Measurements from ENCODE around the gene TRMT5.

The TRMT5 gene

GRCh38 chr14:60999536-60999935 lies 18.7 kb upstream of the TRMT5 start:
- TF ChIP-seq RARB (CRISPR knock-in tag; IDR thresholded peaks at IDR 0.05), result no peak
- ATAC-seq, result no peak

DNA sequence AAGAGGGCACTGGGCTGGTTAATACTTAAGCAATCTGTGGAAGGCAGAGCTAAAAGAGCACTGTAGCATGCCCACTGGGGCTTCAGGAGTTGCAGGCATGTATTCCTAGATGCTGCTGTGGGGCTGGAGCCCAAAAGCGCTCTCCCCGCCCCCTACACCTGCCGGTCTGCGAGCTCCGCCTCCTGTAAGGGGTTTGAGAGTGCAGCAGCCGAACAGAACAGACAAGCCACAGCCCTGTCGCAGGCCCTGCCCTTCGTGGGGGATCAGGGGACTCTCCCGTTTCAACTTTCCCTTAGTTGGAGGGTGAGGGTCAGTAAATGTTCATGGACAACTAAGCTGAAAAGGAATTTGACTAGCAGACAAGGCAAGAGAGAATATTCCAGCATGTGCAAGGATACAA lies 17.7 kb upstream of the TRMT5 start:
- ATAC-seq, result no peak

DNA sequence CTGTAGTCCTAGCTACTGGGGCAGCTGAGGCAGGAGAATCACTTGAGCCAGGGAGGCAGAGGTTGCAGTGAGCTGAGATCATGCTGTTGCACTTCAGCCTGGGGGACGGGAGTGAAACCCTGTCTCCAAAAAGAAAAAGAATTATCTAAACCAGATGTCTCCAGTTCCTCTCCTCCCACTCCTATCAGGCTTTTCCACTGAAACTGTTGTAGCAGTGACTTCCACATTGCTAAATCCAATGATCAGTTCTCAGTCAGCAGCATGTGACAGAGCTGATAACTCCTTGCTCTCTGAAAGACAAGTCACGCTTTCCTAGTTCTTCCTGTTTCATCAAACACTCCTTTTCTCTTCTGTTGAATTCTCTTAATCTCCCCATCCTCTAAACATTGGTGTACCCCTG lies 8.7 kb upstream of the TRMT5 start:
- no peak for TF ChIP-seq SNAI2 (CRISPR knock-in tag; IDR thresholded peaks at IDR 0.05)
- TF ChIP-seq TOX (CRISPR knock-in tag; IDR thresholded peaks at IDR 0.05; ENCODE audit: borderline replicate concordance), result no peak
- no peak for TF ChIP-seq OSR1 (CRISPR knock-in tag; IDR thresholded peaks at IDR 0.05)
- no peak for TF ChIP-seq ZFP3 (CRISPR knock-in tag; IDR thresholded peaks at IDR 0.05)
- no peak for TF ChIP-seq ZNF70 (CRISPR knock-in tag; IDR thresholded peaks at IDR 0.05)
- TF ChIP-seq ZFP30 (CRISPR knock-in tag; IDR thresholded peaks at IDR 0.05), result no peak
- no peak for TF ChIP-seq ISL1 (CRISPR knock-in tag; IDR thresholded peaks at IDR 0.05)
- no peak for TF ChIP-seq CREB5 (CRISPR knock-in tag; IDR thresholded peaks at IDR 0.05; ENCODE audit: low read depth)
- no peak for TF ChIP-seq ESRRG (CRISPR knock-in tag; IDR thresholded peaks at IDR 0.05)
- no peak for TF ChIP-seq ZNF8 (CRISPR knock-in tag; IDR thresholded peaks at IDR 0.05)
- TF ChIP-seq, protein P1, sequence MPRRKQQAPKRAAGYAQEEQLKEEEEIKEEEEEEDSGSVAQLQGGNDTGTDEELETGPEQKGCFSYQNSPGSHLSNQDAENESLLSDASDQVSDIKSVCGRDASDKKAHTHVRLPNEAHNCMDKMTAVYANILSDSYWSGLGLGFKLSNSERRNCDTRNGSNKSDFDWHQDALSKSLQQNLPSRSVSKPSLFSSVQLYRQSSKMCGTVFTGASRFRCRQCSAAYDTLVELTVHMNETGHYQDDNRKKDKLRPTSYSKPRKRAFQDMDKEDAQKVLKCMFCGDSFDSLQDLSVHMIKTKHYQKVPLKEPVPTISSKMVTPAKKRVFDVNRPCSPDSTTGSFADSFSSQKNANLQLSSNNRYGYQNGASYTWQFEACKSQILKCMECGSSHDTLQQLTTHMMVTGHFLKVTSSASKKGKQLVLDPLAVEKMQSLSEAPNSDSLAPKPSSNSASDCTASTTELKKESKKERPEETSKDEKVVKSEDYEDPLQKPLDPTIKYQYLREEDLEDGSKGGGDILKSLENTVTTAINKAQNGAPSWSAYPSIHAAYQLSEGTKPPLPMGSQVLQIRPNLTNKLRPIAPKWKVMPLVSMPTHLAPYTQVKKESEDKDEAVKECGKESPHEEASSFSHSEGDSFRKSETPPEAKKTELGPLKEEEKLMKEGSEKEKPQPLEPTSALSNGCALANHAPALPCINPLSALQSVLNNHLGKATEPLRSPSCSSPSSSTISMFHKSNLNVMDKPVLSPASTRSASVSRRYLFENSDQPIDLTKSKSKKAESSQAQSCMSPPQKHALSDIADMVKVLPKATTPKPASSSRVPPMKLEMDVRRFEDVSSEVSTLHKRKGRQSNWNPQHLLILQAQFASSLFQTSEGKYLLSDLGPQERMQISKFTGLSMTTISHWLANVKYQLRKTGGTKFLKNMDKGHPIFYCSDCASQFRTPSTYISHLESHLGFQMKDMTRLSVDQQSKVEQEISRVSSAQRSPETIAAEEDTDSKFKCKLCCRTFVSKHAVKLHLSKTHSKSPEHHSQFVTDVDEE (CRISPR knock-in tag; IDR thresholded peaks at IDR 0.05), result no peak
- TF ChIP-seq RARB (CRISPR knock-in tag; IDR thresholded peaks at IDR 0.05), result no peak
- TF ChIP-seq, protein P2, sequence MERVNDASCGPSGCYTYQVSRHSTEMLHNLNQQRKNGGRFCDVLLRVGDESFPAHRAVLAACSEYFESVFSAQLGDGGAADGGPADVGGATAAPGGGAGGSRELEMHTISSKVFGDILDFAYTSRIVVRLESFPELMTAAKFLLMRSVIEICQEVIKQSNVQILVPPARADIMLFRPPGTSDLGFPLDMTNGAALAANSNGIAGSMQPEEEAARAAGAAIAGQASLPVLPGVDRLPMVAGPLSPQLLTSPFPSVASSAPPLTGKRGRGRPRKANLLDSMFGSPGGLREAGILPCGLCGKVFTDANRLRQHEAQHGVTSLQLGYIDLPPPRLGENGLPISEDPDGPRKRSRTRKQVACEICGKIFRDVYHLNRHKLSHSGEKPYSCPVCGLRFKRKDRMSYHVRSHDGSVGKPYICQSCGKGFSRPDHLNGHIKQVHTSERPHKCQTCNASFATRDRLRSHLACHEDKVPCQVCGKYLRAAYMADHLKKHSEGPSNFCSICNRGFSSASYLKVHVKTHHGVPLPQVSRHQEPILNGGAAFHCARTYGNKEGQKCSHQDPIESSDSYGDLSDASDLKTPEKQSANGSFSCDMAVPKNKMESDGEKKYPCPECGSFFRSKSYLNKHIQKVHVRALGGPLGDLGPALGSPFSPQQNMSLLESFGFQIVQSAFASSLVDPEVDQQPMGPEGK (CRISPR knock-in tag; IDR thresholded peaks at IDR 0.05; ENCODE audit: borderline replicate concordance), result no peak
- TF ChIP-seq BACH2 (CRISPR knock-in tag; IDR thresholded peaks at IDR 0.05; ENCODE audit: borderline replicate concordance), result no peak
- no peak for TF ChIP-seq PPARA (CRISPR knock-in tag; IDR thresholded peaks at IDR 0.05; ENCODE audit: borderline replicate concordance)
- no peak for ATAC-seq

More for the DNA sequence above, 17.7 kb upstream of the TRMT5 start:
- TF ChIP-seq ZNF8 (CRISPR knock-in tag; IDR thresholded peaks at IDR 0.05), result no peak
- TF ChIP-seq GLIS3 (CRISPR knock-in tag; IDR thresholded peaks at IDR 0.05), result no peak
- no peak for TF ChIP-seq RARB (CRISPR knock-in tag; IDR thresholded peaks at IDR 0.05)
- TF ChIP-seq ZNF565 (CRISPR knock-in tag; conservative IDR thresholded peaks at IDR 0.05; ENCODE audit: low read depth), result no peak
- no peak for TF ChIP-seq CREB5 (CRISPR knock-in tag; IDR thresholded peaks at IDR 0.05; ENCODE audit: low read depth)
- TF ChIP-seq, protein P3, sequence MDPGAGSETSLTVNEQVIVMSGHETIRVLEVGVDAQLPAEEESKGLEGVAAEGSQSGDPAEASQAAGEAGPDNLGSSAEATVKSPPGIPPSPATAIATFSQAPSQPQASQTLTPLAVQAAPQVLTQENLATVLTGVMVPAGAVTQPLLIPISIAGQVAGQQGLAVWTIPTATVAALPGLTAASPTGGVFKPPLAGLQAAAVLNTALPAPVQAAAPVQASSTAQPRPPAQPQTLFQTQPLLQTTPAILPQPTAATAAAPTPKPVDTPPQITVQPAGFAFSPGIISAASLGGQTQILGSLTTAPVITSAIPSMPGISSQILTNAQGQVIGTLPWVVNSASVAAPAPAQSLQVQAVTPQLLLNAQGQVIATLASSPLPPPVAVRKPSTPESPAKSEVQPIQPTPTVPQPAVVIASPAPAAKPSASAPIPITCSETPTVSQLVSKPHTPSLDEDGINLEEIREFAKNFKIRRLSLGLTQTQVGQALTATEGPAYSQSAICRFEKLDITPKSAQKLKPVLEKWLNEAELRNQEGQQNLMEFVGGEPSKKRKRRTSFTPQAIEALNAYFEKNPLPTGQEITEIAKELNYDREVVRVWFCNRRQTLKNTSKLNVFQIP (CRISPR knock-in tag; IDR thresholded peaks at IDR 0.05; ENCODE audit: borderline replicate concordance, low read depth), result no peak
- TF ChIP-seq PPARA (CRISPR knock-in tag; IDR thresholded peaks at IDR 0.05; ENCODE audit: borderline replicate concordance), result no peak
- TF ChIP-seq, protein P1 (CRISPR knock-in tag; IDR thresholded peaks at IDR 0.05), result no peak
- TF ChIP-seq ARNTL (CRISPR knock-in tag; IDR thresholded peaks at IDR 0.05; ENCODE audit: borderline replicate concordance, low read depth), result no peak
- TF ChIP-seq ZFP3 (CRISPR knock-in tag; IDR thresholded peaks at IDR 0.05), result no peak
- TF ChIP-seq TOX (CRISPR knock-in tag; IDR thresholded peaks at IDR 0.05; ENCODE audit: borderline replicate concordance), result no peak
- no peak for TF ChIP-seq OSR1 (CRISPR knock-in tag; IDR thresholded peaks at IDR 0.05)
- TF ChIP-seq, protein P2 (CRISPR knock-in tag; IDR thresholded peaks at IDR 0.05; ENCODE audit: borderline replicate concordance), result no peak
